Neuronal stem cell (in vitro differentiated cells): ENCODE measurements around the gene TPCN2.

Source experiments
- DNase-seq: peaks from one replicate; pipeline ENCODE4 v3.0.0-alpha.2; 2013; ENCODE audit warnings: low spot score
- H2AFZ ChIP-seq: one replicate; pipeline ENCODE4 v1.6.1; 2013; ENCODE audit warnings: mild to moderate bottlenecking, low read length, inconsistent platforms
- H2AK5ac ChIP-seq: 2 replicates; pipeline ENCODE4 v1.6.1; 2013; ENCODE audit warnings: low read depth, mild to moderate bottlenecking, inconsistent platforms, low read length, moderate library complexity, mixed read lengths
- H2BK120ac ChIP-seq: 2 replicates; pipeline ENCODE4 v1.6.1; 2013; ENCODE audit warnings: low read depth, mild to moderate bottlenecking, inconsistent platforms, low read length, moderate library complexity, mixed read lengths
- H2BK12ac ChIP-seq: one replicate; pipeline ENCODE4 v1.6.1; 2013; ENCODE audit warnings: low read length, inconsistent platforms
- H2BK15ac ChIP-seq: 2 replicates; pipeline ENCODE4 v1.6.1; 2013; ENCODE audit warnings: mild to moderate bottlenecking, low read length, inconsistent platforms, mixed read lengths
- H2BK5ac ChIP-seq: one replicate; pipeline ENCODE4 v1.6.1; 2013; ENCODE audit warnings: inconsistent platforms, mild to moderate bottlenecking, low read length, moderate library complexity
- H3K14ac ChIP-seq: one replicate; pipeline ENCODE4 v1.6.1; 2013; ENCODE audit warnings: low read length, inconsistent platforms
- H3K18ac ChIP-seq: 2 replicates; pipeline ENCODE4 v1.6.1; 2013; ENCODE audit warnings: low read length, inconsistent platforms
- H3K23ac ChIP-seq: 2 replicates; pipeline ENCODE4 v1.6.1; 2013; ENCODE audit warnings: low read depth, mild to moderate bottlenecking, mixed read lengths, low read length, inconsistent platforms; ENCODE audit not compliant: poor library complexity
- H3K27ac ChIP-seq: replicated peaks from 3 replicates; pipeline ENCODE4 v1.5.1; 2013; ENCODE audit warnings: low read length, inconsistent platforms
- H3K27me3 ChIP-seq, 3 experiments: 2 replicates each; pipeline ENCODE4 v1.6.1; 2013; ENCODE audit warnings: low read length in 3 of 3, mild to moderate bottlenecking in 2 of 3, inconsistent platforms in 1 of 3, low read depth in 1 of 3, mixed read lengths in 1 of 3, moderate library complexity in 1 of 3; ENCODE audit not compliant: control insufficient read depth in 3 of 3, insufficient read depth in 3 of 3
- H3K36me3 ChIP-seq, 2 donors: replicated peaks in 1 of 2; 2 replicates each; pipeline ENCODE4 v1.6.1; 2013; ENCODE audit warnings: low read length in 2 of 2; ENCODE audit not compliant: control insufficient read depth in 2 of 2, insufficient read depth in 2 of 2
- H3K4ac ChIP-seq: 2 replicates; pipeline ENCODE4 v1.6.1; 2013; ENCODE audit warnings: inconsistent platforms, mild to moderate bottlenecking, low read length, moderate library complexity
- H3K4me1 ChIP-seq, 2 donors: 1 replicate in 1 of 2; 2 replicates in 1 of 2; pipeline ENCODE4 v1.6.1; 2013; ENCODE audit warnings: low read length in 2 of 2, low read depth in 1 of 2; ENCODE audit not compliant: control insufficient read depth in 2 of 2, insufficient read depth in 1 of 2
- H3K4me2 ChIP-seq: one replicate; pipeline ENCODE4 v1.6.1; 2013; ENCODE audit warnings: mild to moderate bottlenecking, low read length, inconsistent platforms; ENCODE audit not compliant: insufficient read depth, poor library complexity, severe bottlenecking
- H3K4me3 ChIP-seq, 2 donors: 2 replicates each; pipeline ENCODE4 v1.5.1; 2013; ENCODE audit warnings: low read length in 2 of 2, mild to moderate bottlenecking in 2 of 2, inconsistent platforms in 1 of 2, moderate library complexity in 1 of 2
- H3K79me1 ChIP-seq: one replicate; pipeline ENCODE4 v1.6.1; 2013; ENCODE audit warnings: low read depth, mild to moderate bottlenecking, inconsistent platforms, low read length, moderate library complexity
- H3K9ac ChIP-seq: one replicate; pipeline ENCODE4 v1.6.1; 2013; ENCODE audit warnings: mild to moderate bottlenecking, low read depth, low read length, inconsistent platforms; ENCODE audit not compliant: poor library complexity
- H3K9me3 ChIP-seq, 2 donors: replicated peaks in 1 of 2; 2 replicates each; pipeline versions ENCODE3 to v1.6.1; 2013; ENCODE audit warnings: low read length in 2 of 2, mild to moderate bottlenecking in 2 of 2, inconsistent platforms in 1 of 2, low read depth in 1 of 2, mixed read lengths in 1 of 2, moderate library complexity in 1 of 2; ENCODE audit not compliant: control insufficient read depth in 2 of 2, insufficient read depth in 1 of 2
- H4K8ac ChIP-seq: one replicate; pipeline ENCODE4 v1.6.1; 2013; ENCODE audit warnings: low read depth, mild to moderate bottlenecking, inconsistent platforms, low read length, moderate library complexity
- H4K91ac ChIP-seq: one replicate; pipeline ENCODE4 v1.6.1; 2013; ENCODE audit warnings: low read length, low read depth, mild to moderate bottlenecking, inconsistent platforms; ENCODE audit not compliant: poor library complexity
- WGBS, 2 donors: extraction: QIAGEN DNeasy Blood & Tissue Kit; methylation state at CpG; one replicate each; pipeline ENCODE4 v1.1.7; 2013; ENCODE audit warnings: missing lambda C conversion rate in 2 of 2, mixed read lengths in 1 of 2; ENCODE audit not compliant: insufficient read length in 2 of 2, insufficient replicate concordance in 1 of 2; ENCODE audit errors: extremely low coverage in 2 of 2; 5-methylcytosine and 5-hydroxymethylcytosine counted together

The TPCN2 gene

DNA sequence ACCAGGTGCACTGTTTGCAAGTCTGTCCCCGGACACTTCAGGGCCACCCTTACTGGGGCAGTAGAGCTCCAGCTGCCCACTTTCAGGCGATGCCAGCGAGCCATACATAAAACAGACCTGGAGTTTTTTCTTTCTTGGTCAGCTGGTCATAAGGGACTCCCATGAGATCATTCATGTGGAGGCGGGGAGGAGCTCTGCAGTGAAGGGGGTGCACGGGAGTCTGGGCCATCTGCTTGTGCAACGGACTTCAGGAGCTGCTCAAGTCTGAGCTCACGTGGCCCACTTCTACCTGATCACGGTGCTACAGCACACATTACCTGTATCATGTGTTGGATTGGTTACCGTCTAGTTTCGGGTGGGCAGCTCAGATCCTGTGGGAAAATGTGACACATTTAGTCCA, 26.5 kb upstream of the TPCN2 start:
- no peaks in the 10 kb centered on the region for H3K4me1 ChIP-seq
- H2BK15ac ChIP-seq: no peak overlapping the region
- peaks cover 0 to 14% (median 0%) of the 10 kb centered on the region in 3 experiments for H3K27me3 ChIP-seq
- no peak overlapping the region for H2AK5ac ChIP-seq
- H3K9me3 ChIP-seq: no peaks in the 10 kb centered on the region
- no peak overlapping the region for H4K91ac ChIP-seq
- H3K23ac ChIP-seq: no peak overlapping the region
- H2AFZ ChIP-seq: no peak overlapping the region
- no peak overlapping the region for H3K27ac ChIP-seq
- no peak overlapping the region for H2BK12ac ChIP-seq
- no peak overlapping the region for H3K14ac ChIP-seq
- no peak overlapping the region for H3K4me2 ChIP-seq
- H2BK120ac ChIP-seq: no peak overlapping the region
- H3K9ac ChIP-seq: no peak overlapping the region
- no peaks in the 10 kb centered on the region for H3K36me3 ChIP-seq
- no peaks in the 10 kb centered on the region for H3K79me1 ChIP-seq
- no peak overlapping the region for H3K18ac ChIP-seq
- no peak overlapping the region for H2BK5ac ChIP-seq
- no peak overlapping the region for H3K4me3 ChIP-seq
- no CpG with 5 or more reads among the region's 10 CpGs for WGBS, 2 donors
- DNase-seq: no peak
- no peak overlapping the region for H4K8ac ChIP-seq
- H3K4ac ChIP-seq: no peak overlapping the region

DNA sequence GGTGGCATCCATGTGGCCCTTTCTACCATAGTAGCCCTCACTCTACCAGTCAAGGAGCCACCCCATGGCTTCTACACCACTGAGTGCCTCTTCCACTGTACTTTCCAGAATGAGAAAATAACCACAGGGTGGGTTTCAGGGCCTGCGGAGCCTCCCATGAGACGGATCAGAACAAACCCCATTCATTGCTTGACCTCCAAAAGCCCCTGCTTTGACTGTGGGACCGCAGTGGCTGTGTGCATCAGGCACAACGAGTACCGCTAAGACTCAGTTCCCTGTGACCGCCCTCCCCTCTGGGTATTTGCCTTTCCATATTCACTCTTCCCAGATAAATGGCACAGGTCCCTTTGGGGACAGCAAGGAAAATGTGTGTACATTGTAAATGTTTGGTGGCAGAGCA, 24.2 kb upstream of the TPCN2 start:
- no peak overlapping the region for H3K23ac ChIP-seq
- no peak overlapping the region for H3K4ac ChIP-seq

DNA sequence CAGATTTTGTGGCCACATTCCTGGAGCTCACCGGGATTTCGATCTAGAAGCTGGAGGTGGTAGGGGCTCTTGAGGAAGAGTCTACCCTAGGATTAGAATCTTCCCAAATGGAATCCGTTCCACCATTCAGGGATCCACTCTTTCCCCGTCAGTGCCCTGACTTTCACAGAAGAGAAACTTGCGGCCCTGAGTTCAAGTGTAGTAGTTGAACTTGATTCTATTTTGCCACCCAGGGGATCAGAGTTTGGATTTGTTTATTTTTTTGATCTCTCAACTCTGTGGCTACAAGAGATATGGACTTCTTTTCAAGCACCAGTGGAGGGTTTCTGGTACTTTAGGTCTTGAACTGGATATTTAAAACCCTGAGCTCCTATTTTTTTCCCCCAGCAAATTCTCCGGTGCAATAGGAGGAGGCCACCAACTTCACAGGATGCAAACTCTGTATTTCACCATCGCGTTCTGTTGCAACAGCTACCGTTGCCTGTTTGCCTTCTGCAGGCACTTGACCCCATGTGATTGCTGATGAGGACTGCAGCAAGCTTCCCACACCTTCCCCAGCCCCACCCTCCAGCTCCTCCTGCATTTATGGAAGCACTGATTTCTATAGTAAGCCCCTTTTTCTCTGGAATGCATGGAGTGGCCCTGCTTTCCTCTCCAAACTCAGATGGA, 20.9 kb upstream of the TPCN2 start:
- H3K36me3 ChIP-seq: no peaks in the 10 kb centered on the region
- H2AFZ ChIP-seq: no peak overlapping the region
- DNase-seq: no peak
- H3K79me1 ChIP-seq: no peaks in the 10 kb centered on the region
- no peak overlapping the region for H4K8ac ChIP-seq
- no peak overlapping the region for H3K27ac ChIP-seq
- H3K9ac ChIP-seq: no peak overlapping the region
- H2AK5ac ChIP-seq: no peak overlapping the region
- peak overlapping the region; percentile 22 for H2BK12ac ChIP-seq
- H2BK120ac ChIP-seq: no peak overlapping the region
- peaks cover 0 to 9% (median 0%) of the 10 kb centered on the region in 3 experiments for H3K27me3 ChIP-seq
- H3K4me1 ChIP-seq: no peaks in the 10 kb centered on the region
- no peaks in the 10 kb centered on the region for H3K9me3 ChIP-seq
- H4K91ac ChIP-seq: no peak overlapping the region
- no peak overlapping the region for H3K4me2 ChIP-seq
- peak overlapping the region; percentile 31 for H3K23ac ChIP-seq
- WGBS, 2 donors: no CpG with 5 or more reads among the region's 9 CpGs
- no peak overlapping the region for H3K14ac ChIP-seq
- no peak overlapping the region for H2BK5ac ChIP-seq
- no peak overlapping the region for H3K4me3 ChIP-seq
- no peak overlapping the region for H2BK15ac ChIP-seq
- no peak overlapping the region for H3K18ac ChIP-seq
- no peak overlapping the region for H3K4ac ChIP-seq

More for the DNA sequence above, 24.2 kb upstream of the TPCN2 start:
- Histone ChIP-seq H3K36me3 (no peaks in the 10 kb centered on the region), H3K4me2 (no peak overlapping the region), H2BK12ac (no peak overlapping the region), H3K14ac (no peak overlapping the region), H2BK5ac (no peak overlapping the region), H4K91ac (no peak overlapping the region), H3K9ac (no peak overlapping the region), H3K4me1 (no peaks in the 10 kb centered on the region), H3K79me1 (no peaks in the 10 kb centered on the region), H3K9me3 (no peaks in the 10 kb centered on the region), H2AK5ac (no peak overlapping the region), H2AFZ (no peak overlapping the region), H2BK15ac (no peak overlapping the region), H3K4me3 (no peak overlapping the region), H2BK120ac (no peak overlapping the region), H3K27ac (no peak overlapping the region), H4K8ac (no peak overlapping the region), H3K18ac (no peak overlapping the region), H3K27me3 (peaks cover 0 to 7% (median 0%) of the 10 kb centered on the region in 3 experiments)
- no CpG with 5 or more reads among the region's 6 CpGs for WGBS, 2 donors
- DNase-seq: no peak

DNA sequence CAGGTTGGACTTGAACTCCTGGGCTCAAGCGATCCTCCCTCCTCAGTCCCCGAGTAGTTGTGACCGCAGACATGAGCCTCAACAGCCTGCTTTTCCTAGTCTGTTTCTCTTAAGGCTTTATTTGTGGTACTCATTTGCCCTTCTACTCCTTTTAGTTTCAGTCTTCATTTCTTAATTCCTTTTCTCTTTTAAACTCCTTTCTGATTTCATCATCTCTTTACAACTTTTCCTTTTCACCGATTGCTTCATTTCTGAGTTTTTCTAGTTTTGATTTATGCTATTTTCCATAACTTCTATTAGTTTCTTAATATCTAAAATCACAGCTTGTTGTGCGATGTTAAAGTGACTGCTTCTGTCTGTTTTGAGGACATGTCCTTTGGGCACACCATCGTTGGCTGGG, 18.4 kb upstream of the TPCN2 start:
- Histone ChIP-seq H3K9me3 (no peaks in the 10 kb centered on the region), H2AFZ (no peak overlapping the region), H2BK12ac (no peak overlapping the region), H2BK15ac (no peak overlapping the region), H3K79me1 (no peaks in the 10 kb centered on the region), H3K9ac (no peak overlapping the region), H3K27ac (no peak overlapping the region), H3K4me3 (no peak overlapping the region), H3K14ac (no peak overlapping the region), H3K4me2 (no peak overlapping the region), H4K8ac (no peak overlapping the region), H3K23ac (no peak overlapping the region), H3K36me3 (no peaks in the 10 kb centered on the region), H2BK5ac (no peak overlapping the region), H3K4ac (no peak overlapping the region), H4K91ac (no peak overlapping the region), H3K18ac (no peak overlapping the region), H3K27me3 (peaks cover 0 to 7% (median 0%) of the 10 kb centered on the region in 3 experiments), H2AK5ac (no peak overlapping the region), H3K4me1 (peaks cover 0 to 8% of the 10 kb centered on the region in 2 donors), H2BK120ac (no peak overlapping the region)
- DNase-seq: no peak
- WGBS, 2 donors: 100% methylated on average over 1 of the region's 6 CpGs
